SW 1271 (cell line): ENCODE results near the gene FAM181A.

Experiments
- DNase-seq, 2 experiments: peaks; one replicate each; lab custom pipeline; 2025; lab: John Stamatoyannopoulos, UW

Gene FAM181A

GRCh38 chr14:93978735-93979134 is 51.6 kb downstream of the FAM181A start:
- DNase-seq, result no peak
